Hepatocyte (in vitro differentiated cells): ENCODE measurements around the gene FCHSD2. TPM values are rescaled to one million over a fixed set of nuclear protein-coding genes. Genes with fewer than 3 reads are reported as not detected.

ENCODE experiments used
- DNase-seq: peaks from one replicate; pipeline ENCODE4 v3.0.0-alpha.2; 2016; ENCODE audit warnings: low spot score
- H2AFZ ChIP-seq: fragments of 200-600 bp; sonication (generic); 2 replicates; pipeline ENCODE4 v1.6.0; 2016; ENCODE audit warnings: antibody characterized with exemption, mild to moderate bottlenecking
- H3K27ac ChIP-seq: fragments of 200-600 bp; sonication (generic); 2 replicates; pipeline ENCODE4 v1.5.1; 2016; ENCODE audit warnings: mild to moderate bottlenecking
- H3K27me3 ChIP-seq: fragments of 200-600 bp; sonication (generic); 2 replicates; pipeline ENCODE4 v1.6.1; 2016
- H3K36me3 ChIP-seq: fragments of 200-600 bp; sonication (generic); replicated peaks from 2 replicates; pipeline ENCODE4 v1.5.1; 2016; ENCODE audit warnings: low read depth; ENCODE audit not compliant: insufficient read depth
- H3K4me1 ChIP-seq: fragments of 200-600 bp; sonication (generic); 2 replicates; pipeline ENCODE4 v1.5.1; 2016; ENCODE audit warnings: mild to moderate bottlenecking, moderate library complexity; ENCODE audit not compliant: insufficient read depth
- H3K4me2 ChIP-seq: fragments of 200-600 bp; sonication (generic); 2 replicates; pipeline ENCODE4 v1.6.0; 2016
- H3K4me3 ChIP-seq: fragments of 200-600 bp; sonication (generic); 2 replicates; pipeline ENCODE4 v1.5.1; 2016; ENCODE audit warnings: mild to moderate bottlenecking
- H3K79me2 ChIP-seq: fragments of 200-600 bp; sonication (generic); 2 replicates; pipeline ENCODE4 v1.6.0; 2017; ENCODE audit warnings: mild to moderate bottlenecking
- H3K9me2 ChIP-seq: fragments of 200-600 bp; sonication (generic); replicated peaks from 2 replicates; pipeline ENCODE4 v1.6.0; 2017; ENCODE audit warnings: mild to moderate bottlenecking; ENCODE audit not compliant: insufficient read depth
- H3K9me3 ChIP-seq: fragments of 200-600 bp; sonication (generic); 2 replicates; pipeline ENCODE4 v1.5.1; 2016; ENCODE audit warnings: low read depth, mild to moderate bottlenecking
- H4K20me1 ChIP-seq: fragments of 200-600 bp; sonication (generic); 2 replicates; pipeline ENCODE4 v1.6.0; 2016; ENCODE audit warnings: mild to moderate bottlenecking; ENCODE audit not compliant: insufficient read depth, poor library complexity, severe bottlenecking
- EZH2 ChIP-seq: fragments of 200-600 bp; sonication (generic); IDR thresholded peaks from 2 replicates; pipeline ENCODE4 v1.6.1; 2016; ENCODE audit warnings: antibody characterized with exemption, mild to moderate bottlenecking, borderline replicate concordance
- EZH2phosphoT487 ChIP-seq: fragments of 200-600 bp; sonication (generic); IDR thresholded peaks from one replicate; pipeline ENCODE4 v1.6.1; 2018; ENCODE audit warnings: antibody characterized with exemption, mild to moderate bottlenecking, low read depth, moderate library complexity; ENCODE audit not compliant: unreplicated experiment, severe bottlenecking
- WGBS: methylation state at CpG from one replicate; pipeline ENCODE4 v1.1.6; 2016; ENCODE audit warnings: low lambda C conversion rate; ENCODE audit errors: missing lambda C conversion rate; 5-methylcytosine and 5-hydroxymethylcytosine counted together
- polyA plus RNA-seq: library from polyadenylated mRNA; unstranded; fragments of >200 nt; fragmentation: Nextera tagmentation; extraction: Ambion mirVana; gene quantifications from 2 replicates; pipeline ENCODE4 v1.2.1, GENCODE V29; 2016
- total RNA-seq: library from RNA; depleted of rRNA; stranded (reverse); fragments of >200 nt; gene quantifications from 2 replicates; pipeline ENCODE4 v1.2.3, GENCODE V29; 2014
- TF ChIP-seq, protein P1 (sequence below): fragments of 200-600 bp; sonication (generic); IDR thresholded peaks from 2 replicates; pipeline ENCODE4 v1.5.1; 2016; ENCODE audit warnings: antibody characterized with exemption, mild to moderate bottlenecking; ENCODE audit not compliant: poor library complexity

FCHSD2 gene
- total and polyA plus RNA-seq, 2 experiments from 2014 or later, result 9.1 to 13.1 TPM

DNA sequence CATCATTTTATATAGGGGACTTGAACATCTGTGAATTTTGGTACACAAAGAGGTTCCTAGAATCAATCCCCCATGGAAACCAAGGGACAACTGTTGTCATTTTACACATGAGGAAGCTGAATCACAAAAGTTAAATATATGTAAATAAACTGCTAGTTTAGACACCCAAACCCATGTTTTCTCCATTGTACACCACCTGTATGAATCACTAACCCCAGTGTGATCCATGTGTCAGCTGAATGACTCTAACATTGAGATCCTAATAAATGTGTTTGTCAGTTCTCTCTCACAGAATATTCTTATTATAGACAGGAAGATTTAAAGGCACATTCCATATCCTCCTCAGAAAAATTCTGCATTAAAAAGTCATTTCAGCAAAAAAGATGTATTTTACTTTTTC, 244.6 kb downstream of the FCHSD2 start:
- Histone ChIP-seq H3K79me2 (no peaks in the 10 kb centered on the region), H4K20me1 (no peaks in the 10 kb centered on the region), H3K4me1 (no peaks in the 10 kb centered on the region), H3K27me3 (no peaks in the 10 kb centered on the region), H3K4me2 (no peak overlapping the region), H3K4me3 (no peak overlapping the region), H2AFZ (no peak overlapping the region), H3K9me3 (no peaks in the 10 kb centered on the region), H3K9me2 (no peaks in the 10 kb centered on the region), H3K36me3 (peaks cover 2% of the 10 kb centered on the region), H3K27ac (no peak overlapping the region)
- no peak for TF ChIP-seq EZH2
- TF ChIP-seq, protein P1, sequence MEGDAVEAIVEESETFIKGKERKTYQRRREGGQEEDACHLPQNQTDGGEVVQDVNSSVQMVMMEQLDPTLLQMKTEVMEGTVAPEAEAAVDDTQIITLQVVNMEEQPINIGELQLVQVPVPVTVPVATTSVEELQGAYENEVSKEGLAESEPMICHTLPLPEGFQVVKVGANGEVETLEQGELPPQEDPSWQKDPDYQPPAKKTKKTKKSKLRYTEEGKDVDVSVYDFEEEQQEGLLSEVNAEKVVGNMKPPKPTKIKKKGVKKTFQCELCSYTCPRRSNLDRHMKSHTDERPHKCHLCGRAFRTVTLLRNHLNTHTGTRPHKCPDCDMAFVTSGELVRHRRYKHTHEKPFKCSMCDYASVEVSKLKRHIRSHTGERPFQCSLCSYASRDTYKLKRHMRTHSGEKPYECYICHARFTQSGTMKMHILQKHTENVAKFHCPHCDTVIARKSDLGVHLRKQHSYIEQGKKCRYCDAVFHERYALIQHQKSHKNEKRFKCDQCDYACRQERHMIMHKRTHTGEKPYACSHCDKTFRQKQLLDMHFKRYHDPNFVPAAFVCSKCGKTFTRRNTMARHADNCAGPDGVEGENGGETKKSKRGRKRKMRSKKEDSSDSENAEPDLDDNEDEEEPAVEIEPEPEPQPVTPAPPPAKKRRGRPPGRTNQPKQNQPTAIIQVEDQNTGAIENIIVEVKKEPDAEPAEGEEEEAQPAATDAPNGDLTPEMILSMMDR, result no peak
- no peak for TF ChIP-seq EZH2phosphoT487
- DNase-seq, result no peak

DNA sequence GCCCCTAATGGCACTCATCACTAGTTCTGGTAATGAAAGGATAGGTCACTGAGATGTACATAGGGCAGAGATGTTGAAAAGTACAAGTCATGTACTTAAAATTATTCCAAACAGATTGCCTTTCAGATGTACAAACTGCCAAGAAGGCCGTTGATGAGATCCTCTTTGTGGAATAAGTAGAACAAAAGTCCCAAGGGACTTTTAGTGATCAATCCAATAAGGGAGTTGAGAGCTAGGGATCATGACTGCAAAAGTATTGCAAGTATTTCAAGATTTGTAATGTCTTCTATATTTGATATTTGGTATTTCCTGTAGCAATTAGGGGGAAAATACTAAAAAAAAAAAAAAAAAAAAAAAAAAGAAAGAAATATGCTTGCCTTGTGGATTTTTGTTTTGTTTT, 245.7 kb downstream of the FCHSD2 start:
- Histone ChIP-seq H3K9me2 (no peaks in the 10 kb centered on the region), H2AFZ (no peak overlapping the region), H3K79me2 (no peaks in the 10 kb centered on the region), H3K4me2 (no peak overlapping the region), H3K27ac (no peak overlapping the region), H3K9me3 (no peaks in the 10 kb centered on the region), H3K4me3 (no peak overlapping the region), H3K27me3 (no peaks in the 10 kb centered on the region), H3K4me1 (no peaks in the 10 kb centered on the region), H4K20me1 (no peaks in the 10 kb centered on the region), H3K36me3 (peaks cover 2% of the 10 kb centered on the region)
- 90% methylated on average over 1 of the region's 1 CpG for WGBS
- TF ChIP-seq, protein P1, result no peak
- TF ChIP-seq EZH2phosphoT487 (no peak), EZH2 (no peak)
- DNase-seq, result no peak

DNA sequence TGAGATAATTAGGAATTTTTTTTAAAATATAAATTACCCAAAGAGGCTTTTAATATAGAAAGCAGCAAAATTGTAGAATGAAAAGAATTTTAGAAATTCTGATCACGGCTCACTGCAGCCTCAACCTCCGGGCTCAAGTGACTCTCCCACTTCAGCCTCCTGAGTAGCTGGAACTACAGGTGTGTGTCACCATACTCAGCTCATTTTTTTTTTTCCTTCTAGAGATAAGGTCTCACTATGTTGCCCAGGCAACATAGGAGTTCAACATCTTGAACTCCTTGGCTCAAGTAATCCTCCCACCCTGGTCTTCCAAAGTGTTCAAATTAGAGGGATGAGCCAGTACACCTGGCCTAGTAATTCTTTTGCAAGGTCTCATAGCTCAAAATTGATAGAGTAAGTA, 251.2 kb downstream of the FCHSD2 start:
- Histone ChIP-seq H3K9me2 (no peaks in the 10 kb centered on the region), H3K27me3 (no peaks in the 10 kb centered on the region), H2AFZ (no peak overlapping the region), H3K27ac (no peak overlapping the region), H3K79me2 (no peaks in the 10 kb centered on the region), H4K20me1 (no peaks in the 10 kb centered on the region), H3K36me3 (no peaks in the 10 kb centered on the region), H3K4me1 (no peaks in the 10 kb centered on the region), H3K9me3 (no peaks in the 10 kb centered on the region), H3K4me2 (no peak overlapping the region), H3K4me3 (no peak overlapping the region)
- no peak for DNase-seq
- no peak for TF ChIP-seq EZH2phosphoT487
- TF ChIP-seq, protein P1, result no peak
- TF ChIP-seq EZH2, result no peak
- WGBS, result 91% methylated on average over 2 of the region's 2 CpGs

DNA sequence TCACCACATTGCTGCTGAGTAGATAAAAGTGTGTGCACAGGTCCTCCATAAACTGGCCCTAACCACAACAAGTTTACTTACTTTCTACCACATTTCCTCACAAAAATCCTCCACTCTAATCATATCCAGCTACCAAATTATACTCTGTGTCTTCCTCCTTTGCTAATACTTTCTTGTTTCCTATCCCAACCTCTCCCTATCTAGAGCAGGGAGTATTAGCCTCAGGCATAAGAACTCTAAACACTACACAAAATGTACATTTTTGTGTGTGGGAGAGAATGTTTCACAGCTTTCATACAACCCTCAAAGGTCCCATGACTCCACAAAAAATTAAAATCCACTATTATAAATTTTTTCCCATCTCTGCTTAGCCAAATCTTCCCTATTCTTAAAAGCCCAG, 255.5 kb downstream of the FCHSD2 start:
- Histone ChIP-seq H3K27ac (no peak overlapping the region), H3K4me3 (no peak overlapping the region), H3K79me2 (no peaks in the 10 kb centered on the region), H3K9me3 (no peaks in the 10 kb centered on the region), H3K9me2 (no peaks in the 10 kb centered on the region), H3K36me3 (no peaks in the 10 kb centered on the region), H3K27me3 (no peaks in the 10 kb centered on the region), H4K20me1 (no peaks in the 10 kb centered on the region), H3K4me2 (no peak overlapping the region), H3K4me1 (no peaks in the 10 kb centered on the region), H2AFZ (no peak overlapping the region)
- no peak for DNase-seq
- TF ChIP-seq EZH2phosphoT487 (no peak), EZH2 (no peak)
- TF ChIP-seq, protein P1, result no peak
